ENCODE measurements around the gene ADGRV1.
"Not testable (repeated sequence)": the region's sequence is repeated elsewhere in the genome, so short reads cannot be mapped to it uniquely, and the experiment has no call there.

ADGRV1 gene

GRCh38 chr5:90917928-90918668 lies 359.5 kb downstream of the ADGRV1 start:
- no peak for DNase-seq

GRCh38 chr5:90921418-90921973 lies 362.9 kb downstream of the ADGRV1 start:
- no peak for DNase-seq

- not testable (repeated sequence) for DNase-seq
Measured at GRCh38 chr5:90924222-90924621, 365.6 kb downstream of the ADGRV1 start.

- not testable (repeated sequence) for DNase-seq
Measured at GRCh38 chr5:90929013-90929839, 370.6 kb downstream of the ADGRV1 start.

- no peak for DNase-seq
Measured at GRCh38 chr5:90930062-90930461, 371.5 kb downstream of the ADGRV1 start.

- no peak for DNase-seq
Measured at GRCh38 chr5:90930756-90931431, 372.3 kb downstream of the ADGRV1 start.

GRCh38 chr5:90932052-90932699 lies 373.6 kb downstream of the ADGRV1 start:
- no peak for DNase-seq

GRCh38 chr5:90933298-90933697 lies 374.7 kb downstream of the ADGRV1 start:
- DNase-seq = no peak

- DNase-seq = no peak
Measured at GRCh38 chr5:90934091-90934719, 375.6 kb downstream of the ADGRV1 start.

GRCh38 chr5:90934738-90935137 lies 376.1 kb downstream of the ADGRV1 start:
- DNase-seq = no peak

- DNase-seq = no peak
Measured at GRCh38 chr5:90939211-90939610, 380.6 kb downstream of the ADGRV1 start.

- DNase-seq = no peak
Measured at GRCh38 chr5:90940227-90940995, 381.8 kb downstream of the ADGRV1 start.

GRCh38 chr5:90941002-90941720 lies 382.6 kb downstream of the ADGRV1 start:
- DNase-seq = no peak

- no peak for DNase-seq
Measured at GRCh38 chr5:90944116-90944515, 385.5 kb downstream of the ADGRV1 start.

- DNase-seq = no peak
Measured at GRCh38 chr5:90947667-90948066, 389.1 kb downstream of the ADGRV1 start.

- DNase-seq = no peak
Measured at GRCh38 chr5:90948969-90949368, 390.4 kb downstream of the ADGRV1 start.

- DNase-seq = no peak
Measured at GRCh38 chr5:90949469-90950358, 391.1 kb downstream of the ADGRV1 start.

GRCh38 chr5:90955001-90955635 lies 396.5 kb downstream of the ADGRV1 start:
- DNase-seq = no peak

GRCh38 chr5:90956511-90957097 lies 398.0 kb downstream of the ADGRV1 start:
- DNase-seq = no peak

Measured in activated effector memory CD4-positive, alpha-beta T cell treated with Interleukin-2 at 50 U/mL for 16 hours (primary cell).